ENCODE data around the gene WNT7A. TPM values are rescaled to one million over a fixed set of nuclear protein-coding genes. Genes with fewer than 3 reads are reported as not detected.

The WNT7A gene
- total RNA-seq, 1 experiment from 2014 or later: not detected

DNA sequence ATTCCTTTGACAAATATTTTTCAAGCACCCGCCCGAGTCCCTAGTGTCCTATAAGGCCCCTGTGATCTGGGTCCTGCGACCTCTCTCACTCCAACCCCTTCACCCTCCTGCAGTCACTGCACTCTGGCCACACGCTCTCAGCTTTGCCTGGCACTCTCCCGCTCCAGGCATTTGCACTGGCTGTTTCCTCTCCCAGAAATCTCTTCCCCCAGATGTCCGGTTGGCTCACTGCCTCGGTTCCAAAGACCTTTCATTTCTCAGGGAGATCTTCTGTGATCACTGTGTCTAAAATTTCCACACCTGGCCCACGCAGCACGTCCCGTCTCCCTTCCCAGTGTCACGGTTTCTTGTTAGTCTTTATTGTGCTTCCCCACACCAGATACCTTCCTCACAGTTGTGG, 97.4 kb downstream of the WNT7A start:
- H3K27ac ChIP-seq (ENCODE audit: insufficient read length, low read depth, low read length): no peak overlapping the region
- TF ChIP-seq CTCF (conservative IDR thresholded peaks at IDR 0.05): no peak

More for the DNA sequence above, 97.4 kb downstream of the WNT7A start:
- Histone ChIP-seq H3K4me1 (ENCODE audit: insufficient read depth, low read length) (peaks cover 2% of the 10 kb centered on the region; the same call in 1 of the 2 replicates), H3K4me2 (ENCODE audit: insufficient read depth, insufficient read length, low read length) (no peak overlapping the region), H4K8ac (replicated peaks; ENCODE audit: insufficient read length, low read depth, low read length) (no peak overlapping the region), H2BK12ac (ENCODE audit: insufficient read length, low read depth, low read length) (no peak overlapping the region), H3K18ac (ENCODE audit: insufficient read length, low read depth, low read length) (no peak overlapping the region), H4K20me1 (ENCODE audit: control insufficient read depth, insufficient read depth, insufficient read length) (no peaks in the 10 kb centered on the region), H2AK5ac (ENCODE audit: insufficient read length, low read length) (no peak overlapping the region), H3K4ac (ENCODE audit: low read depth, low read length) (no peak overlapping the region), H3K23me2 (ENCODE audit: insufficient read length, low read depth, low read length, poor library complexity, severe bottlenecking) (no peaks in the 10 kb centered on the region), H3K9me3 (ENCODE audit: control insufficient read depth, low read depth, low read length) (no peaks in the 10 kb centered on the region), H3K9ac (ENCODE audit: extremely low read depth, insufficient read length, low read length) (no peak overlapping the region), H3K79me2 (ENCODE audit: insufficient read depth, low read length) (no peaks in the 10 kb centered on the region), H3K79me1 (ENCODE audit: insufficient read depth, low read depth, low read length, poor library complexity, severe bottlenecking) (no peaks in the 10 kb centered on the region), H4K91ac (ENCODE audit: insufficient read length, low read depth, low read length) (no peak overlapping the region), H4K5ac (ENCODE audit: insufficient read length, low read depth, low read length) (no peak overlapping the region), H3K56ac (ENCODE audit: insufficient read length, low read depth, low read length) (no peak overlapping the region), H3K14ac (ENCODE audit: insufficient read depth, low read length) (no peak overlapping the region), H2BK15ac (ENCODE audit: low read depth, low read length) (no peak overlapping the region), H3K27me3 (ENCODE audit: insufficient read depth, low read length) (no peaks in the 10 kb centered on the region), H2BK5ac (ENCODE audit: insufficient read length, low read length) (no peak overlapping the region), H2BK20ac (ENCODE audit: low read depth, low read length, poor library complexity, severe bottlenecking) (no peak overlapping the region), H2BK120ac (ENCODE audit: low read depth, low read length, poor library complexity, severe bottlenecking) (no peak overlapping the region), H3K23ac (ENCODE audit: insufficient read length, low read depth, low read length) (no peak overlapping the region), H3T11ph (ENCODE audit: low read length) (no peak overlapping the region), H2AFZ (ENCODE audit: low read length) (no peak overlapping the region)
- Mint-ChIP-seq H3K36me3 (ENCODE audit: insufficient read depth in 1 of 3, low read depth in 3 of 3) (no peaks in the 10 kb centered on the region), H3K27me3 (ENCODE audit: low read depth) (peaks cover 16% of the 10 kb centered on the region), H3K27ac (peak overlapping the region in 1 of 3 experiments; percentile 22; a peak in 2 of 7 replicates), H3K4me1 (peaks cover 26 to 43% of the 10 kb centered on the region in 2 experiments), H3K9me3 (no peaks in the 10 kb centered on the region), H3K4me3 (no peak overlapping the region)
- no CpG with 5 or more reads among the region's 11 CpGs for WGBS (ENCODE audit: extremely low coverage, insufficient read length, low lambda C conversion rate)
- no peak for DNase-seq

Data from H9 (cell line).